Cerebellar nuclear complex (tissue), 1 donor: ENCODE measurements around the gene UNC93B1.
"Not testable (repeated sequence)": the region's sequence is repeated elsewhere in the genome, so short reads cannot be mapped to it uniquely, and the experiment has no call there.

Experiments
- DNase-seq, 2 experiments: peaks; one replicate each; lab custom pipeline; 2025; lab: John Stamatoyannopoulos, UW

UNC93B1 gene

DNA sequence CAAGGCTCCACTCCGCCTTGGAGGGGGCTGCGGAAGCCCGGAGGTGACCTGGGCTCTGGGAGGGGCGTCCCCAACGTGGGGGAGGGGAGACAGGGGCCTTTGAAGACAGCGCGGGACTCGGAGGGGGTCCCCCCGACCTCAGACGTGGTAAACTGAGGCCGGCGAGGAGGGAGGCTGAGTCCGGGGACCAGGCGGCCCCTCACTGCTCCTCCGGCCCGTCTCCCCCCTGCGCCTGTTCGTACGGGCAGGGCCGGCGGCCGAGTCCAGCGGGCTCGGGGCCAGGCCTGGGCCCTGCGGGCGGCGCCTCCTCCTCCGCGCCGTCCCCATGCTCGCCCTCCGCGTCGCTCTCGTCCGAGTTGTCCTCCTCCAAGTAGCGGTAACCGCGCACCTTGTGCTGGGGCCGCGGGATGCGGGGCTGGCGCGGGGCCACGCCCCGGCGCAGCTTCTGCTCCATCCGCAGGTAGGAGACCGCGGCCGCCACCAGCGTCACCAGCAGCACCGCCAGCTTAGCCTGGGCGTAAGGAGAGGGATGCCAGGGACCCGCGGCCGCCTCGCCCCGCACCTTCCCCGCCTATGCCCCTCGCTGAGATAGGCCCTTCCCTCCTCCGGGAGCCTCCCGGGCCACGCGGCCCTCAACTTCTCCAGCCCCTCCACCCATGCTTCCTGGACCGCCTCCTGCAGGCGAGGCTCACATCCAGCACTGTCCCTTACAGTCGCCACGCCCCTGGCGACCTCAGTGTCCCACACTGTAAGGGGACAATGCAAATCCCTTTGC lies 12.4 kb downstream of the UNC93B1 start:
- DNase-seq = not testable (repeated sequence)

DNA sequence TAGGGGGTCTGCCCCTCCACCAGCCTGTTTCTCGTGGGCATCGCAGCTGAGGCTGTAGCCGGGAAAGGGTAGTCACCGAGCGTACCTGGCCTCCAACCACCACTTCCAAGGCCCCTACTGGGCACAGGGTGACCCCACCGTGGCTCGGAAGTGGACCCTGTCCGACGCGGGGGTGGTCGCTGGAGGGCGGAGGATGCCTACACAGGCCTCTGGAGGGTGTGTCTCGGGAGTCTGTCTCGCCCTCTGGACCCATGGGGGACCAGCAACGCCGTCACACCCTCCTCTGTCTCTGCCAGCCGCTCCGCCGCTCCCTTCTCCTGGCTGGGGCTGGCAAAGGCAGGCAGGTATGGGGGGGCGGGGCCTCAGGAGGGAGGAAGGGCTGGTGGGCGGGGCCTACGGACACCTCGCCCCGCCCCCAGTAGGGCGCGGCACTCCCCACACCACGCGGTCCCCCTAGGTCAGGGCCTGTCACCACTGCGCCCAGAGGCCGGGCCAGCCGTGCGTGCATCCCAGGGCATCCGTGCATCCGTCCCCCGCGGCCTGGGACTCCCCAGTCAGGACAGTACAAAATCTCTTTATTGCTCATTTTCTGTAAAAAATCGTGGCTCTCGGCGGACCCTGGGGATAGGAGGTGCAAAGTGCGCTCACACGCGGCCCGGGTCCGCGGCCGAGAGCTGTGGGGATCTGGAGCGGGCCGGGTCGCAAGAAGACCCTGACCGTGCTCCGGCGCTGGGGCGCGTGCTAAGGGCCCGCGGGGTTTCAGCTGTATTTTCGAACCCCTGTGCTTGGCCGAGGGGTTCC lies 13.2 kb downstream of the UNC93B1 start:
- DNase-seq = not testable (repeated sequence)

DNA sequence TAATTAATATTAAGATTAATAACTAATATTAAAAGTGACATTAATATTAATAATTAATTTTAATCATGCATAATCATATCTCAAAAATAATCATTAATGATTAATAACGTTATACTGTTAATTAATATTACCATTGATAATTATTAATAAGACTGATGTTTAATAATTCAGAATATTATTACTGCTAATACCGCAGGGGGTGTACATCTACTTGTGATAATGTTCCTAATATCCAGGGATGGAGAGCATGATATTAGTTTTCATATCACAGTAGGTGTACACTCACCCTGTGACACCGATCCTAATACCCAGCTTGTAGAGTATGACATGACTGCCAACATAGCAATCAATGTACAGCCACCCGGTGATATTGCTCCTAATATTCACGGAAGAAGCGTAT lies 18.6 kb downstream of the UNC93B1 start:
- DNase-seq = not testable (repeated sequence)

GRCh38 chr11:67983951-67984350 lies 19.9 kb downstream of the UNC93B1 start:
- no peak for DNase-seq

DNA sequence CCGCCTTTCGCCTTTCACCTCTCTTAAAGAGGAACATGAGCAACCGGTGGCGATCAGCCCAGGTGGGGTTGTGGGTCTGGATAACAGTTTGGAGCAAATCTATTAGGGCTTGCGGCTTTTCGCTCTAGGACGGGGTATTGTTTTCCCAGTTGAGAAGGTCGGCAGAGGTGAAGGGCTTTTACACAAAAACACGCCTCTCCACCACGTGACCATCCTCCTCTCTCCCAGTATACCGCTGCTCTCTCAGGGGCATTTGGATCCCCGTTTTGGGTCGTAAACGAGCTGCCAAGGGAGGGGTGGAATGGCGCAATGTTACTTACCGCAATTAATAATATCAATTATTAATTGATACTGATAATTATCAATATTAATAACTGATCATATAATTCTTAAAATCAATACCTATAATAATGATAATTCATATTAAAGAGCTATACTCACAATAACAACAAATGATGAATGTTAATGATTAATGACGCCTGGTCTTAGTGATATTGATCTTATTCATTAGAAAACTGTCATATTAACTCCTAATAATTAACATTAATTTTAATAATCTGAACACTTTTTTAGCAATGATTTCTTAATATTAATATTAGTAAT lies 21.5 kb downstream of the UNC93B1 start:
- DNase-seq = not testable (repeated sequence)

- not testable (repeated sequence) for DNase-seq
Measured at GRCh38 chr11:67981226-67981625, 22.7 kb downstream of the UNC93B1 start.

DNA sequence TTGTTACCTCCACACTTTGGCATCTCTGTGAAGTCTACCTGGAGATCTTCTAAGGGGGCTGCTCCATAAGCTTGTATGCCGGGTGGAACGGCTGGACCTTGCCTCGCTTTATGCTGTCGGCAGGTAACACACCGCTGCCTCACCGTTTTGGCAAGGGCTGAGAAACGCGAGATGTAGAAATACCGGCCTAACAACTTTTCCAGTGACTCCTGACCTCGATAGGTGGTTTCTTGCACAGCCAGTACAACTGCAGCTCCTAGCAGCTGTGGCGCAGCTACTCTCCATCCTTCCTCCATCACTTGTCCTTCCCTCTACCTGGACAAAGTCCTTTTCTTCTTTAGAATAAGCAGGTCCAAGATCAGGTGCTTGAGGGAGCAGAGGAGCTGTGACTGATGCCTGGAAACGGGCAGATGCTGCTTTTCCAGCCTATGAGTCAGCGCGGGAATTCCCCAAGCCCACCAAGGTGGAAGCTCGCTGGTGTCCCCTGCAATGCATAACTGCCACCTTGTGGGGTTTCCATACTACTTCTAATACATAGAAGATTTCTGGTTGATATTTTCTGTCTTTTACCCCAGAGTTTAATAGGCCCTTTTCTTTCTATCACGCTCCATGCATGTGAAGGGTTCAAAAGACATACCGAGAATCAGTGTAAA lies 25.0 kb downstream of the UNC93B1 start:
- DNase-seq = not testable (repeated sequence)

DNA sequence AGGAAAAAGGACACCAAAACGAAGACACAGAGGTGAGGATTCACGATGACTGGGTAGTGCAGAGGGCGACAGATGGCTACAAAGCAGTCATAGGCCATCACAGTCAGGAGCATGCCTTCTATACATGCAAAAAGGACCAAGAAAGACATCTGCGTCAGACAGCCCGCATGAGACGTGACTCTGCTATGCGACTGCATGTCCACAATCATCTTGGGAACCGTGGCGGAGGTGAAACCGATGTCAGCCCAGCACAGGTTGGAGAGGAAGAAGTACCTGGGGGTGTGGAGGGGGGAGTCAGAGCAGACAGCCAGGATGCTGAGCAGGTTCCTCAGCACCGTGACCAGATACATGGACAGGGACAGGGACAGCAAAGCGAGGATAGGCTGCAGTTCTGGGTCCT lies 29.2 kb downstream of the UNC93B1 start:
- DNase-seq = not testable (repeated sequence)

DNA sequence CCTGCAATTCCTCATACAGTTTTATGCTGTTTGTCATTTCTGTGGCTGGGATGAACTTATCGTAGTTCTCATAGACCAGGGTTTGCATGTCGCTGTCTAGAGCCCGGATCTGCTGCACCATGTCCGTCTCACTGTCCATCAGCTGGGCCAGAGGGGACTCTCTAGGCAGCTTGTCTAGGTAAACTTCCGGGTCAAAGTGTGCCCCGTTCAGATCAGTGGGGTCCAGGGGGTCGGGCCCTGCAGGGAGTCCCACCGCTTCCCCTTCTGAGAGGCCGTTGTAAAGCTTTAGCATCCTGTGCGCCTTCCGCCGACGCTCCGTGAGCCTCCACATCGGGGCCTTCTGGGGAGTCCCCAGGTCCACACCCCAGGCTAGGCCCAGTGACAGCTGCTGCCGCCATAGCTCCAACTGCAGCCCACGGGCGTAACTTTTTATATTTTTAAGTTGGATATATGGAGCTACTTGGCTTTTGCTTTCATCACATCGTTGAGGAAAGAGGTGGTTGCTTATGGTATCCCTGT lies 38.0 kb downstream of the UNC93B1 start:
- not testable (repeated sequence) for DNase-seq

- DNase-seq = not testable (repeated sequence)
Measured at GRCh38 chr11:67964746-67965145, 39.2 kb downstream of the UNC93B1 start.

DNA sequence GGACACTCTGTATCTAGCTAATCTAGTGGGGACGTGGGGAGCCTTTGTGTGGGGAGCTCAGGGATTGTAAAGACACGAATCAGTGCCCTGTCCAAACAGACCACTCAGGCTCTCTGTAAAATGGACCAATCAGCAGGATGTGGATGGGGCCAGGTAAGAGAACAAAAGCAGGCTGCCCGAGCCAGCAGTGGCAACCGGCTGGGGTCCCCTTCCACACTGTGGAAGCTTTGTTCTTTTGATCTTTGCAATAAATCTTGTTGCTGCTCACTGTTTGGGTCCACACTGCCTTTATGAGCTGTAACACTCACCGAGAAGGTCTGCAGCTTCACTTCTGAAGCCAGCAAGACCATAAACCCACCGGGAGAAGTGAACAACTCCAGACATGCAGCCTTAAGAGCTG lies 40.0 kb downstream of the UNC93B1 start:
- not testable (repeated sequence) for DNase-seq

DNA sequence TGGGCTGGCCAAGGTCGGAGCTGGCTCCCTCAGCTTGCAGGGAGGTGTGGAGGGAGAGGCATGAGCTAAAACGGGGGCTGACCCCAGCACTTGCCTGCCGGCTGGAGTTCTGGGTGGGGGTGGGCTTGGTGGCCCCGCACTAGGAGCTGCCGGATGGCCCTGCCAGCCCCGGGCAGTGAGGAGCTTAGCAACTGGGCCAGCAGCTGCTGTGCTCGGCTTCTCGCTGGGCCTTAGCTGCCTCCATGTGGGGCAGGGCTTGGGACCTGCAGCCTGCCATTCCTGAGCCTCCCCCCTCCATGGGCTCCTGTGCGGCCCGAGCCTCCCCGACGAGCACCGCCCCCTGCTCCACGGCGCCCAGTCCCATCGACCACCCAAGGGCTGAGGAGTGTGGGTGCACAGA lies 40.7 kb downstream of the UNC93B1 start:
- not testable (repeated sequence) for DNase-seq

DNA sequence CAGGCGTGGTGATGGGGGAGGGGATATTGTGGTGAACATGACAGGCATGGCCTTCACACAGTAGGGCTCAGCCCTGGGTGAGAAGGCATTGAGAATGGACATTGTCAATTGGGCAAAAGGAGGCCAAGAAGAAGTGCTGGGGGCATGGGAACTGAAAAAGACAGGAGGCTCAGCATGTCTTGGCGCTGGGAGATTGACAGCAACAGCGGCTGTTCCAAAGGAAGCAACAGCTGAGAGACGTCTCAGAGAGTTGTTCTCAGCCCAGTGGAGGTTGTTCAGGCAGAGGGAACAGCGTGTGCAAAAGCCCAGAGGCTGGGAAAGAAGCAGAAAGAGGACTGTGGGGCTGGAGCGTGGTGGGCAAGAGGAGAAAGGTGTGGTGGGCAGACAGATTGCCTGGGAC lies 47.7 kb downstream of the UNC93B1 start:
- DNase-seq = not testable (repeated sequence)

GRCh38 chr11:67955461-67956007 lies 48.4 kb downstream of the UNC93B1 start:
- peak in 1 of 2 experiments; percentile 0 for DNase-seq

DNA sequence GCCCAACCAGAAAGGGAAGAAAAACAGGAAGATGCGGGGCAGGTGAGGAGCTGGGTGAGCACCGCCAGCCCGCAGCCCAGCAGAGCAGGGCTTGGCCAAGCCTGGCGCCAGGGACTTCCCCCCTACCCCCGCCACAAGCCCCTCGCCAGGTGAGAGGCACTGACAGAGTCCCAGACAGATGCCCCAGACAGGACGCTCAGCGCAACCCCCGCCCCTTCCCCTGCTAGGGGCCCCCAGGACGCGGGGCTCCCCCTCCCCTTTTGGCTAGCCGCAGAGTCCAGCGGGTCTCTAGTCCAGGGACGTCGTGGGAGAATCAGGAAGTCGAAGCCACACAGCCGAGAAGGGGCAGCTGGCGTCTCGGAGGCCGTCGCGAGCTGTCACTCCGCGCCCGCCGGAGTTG lies 48.9 kb downstream of the UNC93B1 start:
- DNase-seq = not testable (repeated sequence)

DNA sequence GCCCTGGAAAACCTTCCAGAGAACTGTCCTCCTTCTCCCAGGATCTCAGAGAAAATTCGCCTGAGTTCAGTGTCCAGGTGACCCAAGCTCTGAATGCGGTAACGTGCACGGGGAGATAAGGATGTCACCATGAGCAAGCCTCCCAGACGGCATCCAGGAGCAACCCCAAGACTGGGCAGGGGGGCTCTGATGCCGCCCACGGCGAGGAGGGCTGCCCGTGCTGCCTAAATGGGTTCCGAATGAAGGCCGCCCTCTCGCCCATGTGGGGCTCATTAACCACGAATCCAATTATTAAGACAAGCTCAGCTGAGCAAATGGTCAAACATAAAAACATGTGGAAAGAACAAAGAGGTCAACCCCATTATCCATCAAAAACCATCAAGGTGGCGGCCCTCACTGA lies 49.6 kb downstream of the UNC93B1 start:
- not testable (repeated sequence) for DNase-seq

GRCh38 chr11:67950705-67951104 lies 53.2 kb downstream of the UNC93B1 start:
- not testable (repeated sequence) for DNase-seq

DNA sequence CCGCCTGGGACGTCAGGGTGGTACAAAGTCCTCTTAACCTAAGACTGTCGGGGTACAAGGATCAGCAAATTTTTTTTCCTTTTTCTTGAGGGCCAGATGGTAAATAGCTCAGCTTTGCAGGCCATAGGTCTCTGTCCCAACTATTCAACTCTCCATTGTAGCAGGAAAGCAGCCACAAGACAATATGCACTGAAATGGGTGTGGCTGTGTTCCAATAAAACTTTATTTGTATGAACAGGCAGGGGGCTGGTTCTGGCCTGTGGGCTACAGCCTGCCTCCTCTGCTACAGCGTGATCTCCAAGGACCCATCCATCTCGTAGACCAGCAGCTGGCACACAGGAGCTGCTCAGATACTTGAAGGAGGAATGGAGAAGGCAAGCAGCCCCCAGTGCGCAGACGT lies 56.1 kb downstream of the UNC93B1 start:
- not testable (repeated sequence) for DNase-seq

- not testable (repeated sequence) for DNase-seq
Measured at GRCh38 chr11:67946403-67946802, 57.5 kb downstream of the UNC93B1 start.

GRCh38 chr11:67943406-67943805 lies 60.5 kb downstream of the UNC93B1 start:
- not testable (repeated sequence) for DNase-seq
